ENCODE results near the gene USP21.

The USP21 gene

GRCh38 chr1:161145832-161146231, 13.5 kb upstream of the USP21 start:
- no peak for TF ChIP-seq CREB1 (IDR thresholded peaks at IDR 0.05; ENCODE audit: low read depth)
- TF ChIP-seq TAF1 (IDR thresholded peaks at IDR 0.05; ENCODE audit: low read depth), result no peak
- no peak for TF ChIP-seq CEBPB (IDR thresholded peaks at IDR 0.05)
- no peak for TF ChIP-seq EP300 (IDR thresholded peaks at IDR 0.05; ENCODE audit: borderline replicate concordance)
- TF ChIP-seq, protein P1, sequence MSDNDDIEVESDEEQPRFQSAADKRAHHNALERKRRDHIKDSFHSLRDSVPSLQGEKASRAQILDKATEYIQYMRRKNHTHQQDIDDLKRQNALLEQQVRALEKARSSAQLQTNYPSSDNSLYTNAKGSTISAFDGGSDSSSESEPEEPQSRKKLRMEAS (IDR thresholded peaks at IDR 0.05), result no peak
- TF ChIP-seq TEAD4 (IDR thresholded peaks at IDR 0.05), result no peak
- no peak for TF ChIP-seq YY1 (IDR thresholded peaks at IDR 0.05; ENCODE audit: low read depth)
- no peak for TF ChIP-seq USF1 (IDR thresholded peaks at IDR 0.05)
- no peak for TF ChIP-seq REST (IDR thresholded peaks at IDR 0.05; ENCODE audit: low read depth)
- no peak for TF ChIP-seq FOXM1 (IDR thresholded peaks at IDR 0.05; ENCODE audit: borderline replicate concordance, low read depth)
- TF ChIP-seq RAD21 (IDR thresholded peaks at IDR 0.05; ENCODE audit: low read depth), result no peak
- no peak for TF ChIP-seq EGR1 (IDR thresholded peaks at IDR 0.05)
- no peak for TF ChIP-seq NFIC (IDR thresholded peaks at IDR 0.05)
- no peak for TF ChIP-seq ZBTB7A (IDR thresholded peaks at IDR 0.05; ENCODE audit: low read depth)

- TF ChIP-seq NFIC (IDR thresholded peaks at IDR 0.05), result no peak
Measured at GRCh38 chr1:161153176-161153575, 6.1 kb upstream of the USP21 start.

DNA sequence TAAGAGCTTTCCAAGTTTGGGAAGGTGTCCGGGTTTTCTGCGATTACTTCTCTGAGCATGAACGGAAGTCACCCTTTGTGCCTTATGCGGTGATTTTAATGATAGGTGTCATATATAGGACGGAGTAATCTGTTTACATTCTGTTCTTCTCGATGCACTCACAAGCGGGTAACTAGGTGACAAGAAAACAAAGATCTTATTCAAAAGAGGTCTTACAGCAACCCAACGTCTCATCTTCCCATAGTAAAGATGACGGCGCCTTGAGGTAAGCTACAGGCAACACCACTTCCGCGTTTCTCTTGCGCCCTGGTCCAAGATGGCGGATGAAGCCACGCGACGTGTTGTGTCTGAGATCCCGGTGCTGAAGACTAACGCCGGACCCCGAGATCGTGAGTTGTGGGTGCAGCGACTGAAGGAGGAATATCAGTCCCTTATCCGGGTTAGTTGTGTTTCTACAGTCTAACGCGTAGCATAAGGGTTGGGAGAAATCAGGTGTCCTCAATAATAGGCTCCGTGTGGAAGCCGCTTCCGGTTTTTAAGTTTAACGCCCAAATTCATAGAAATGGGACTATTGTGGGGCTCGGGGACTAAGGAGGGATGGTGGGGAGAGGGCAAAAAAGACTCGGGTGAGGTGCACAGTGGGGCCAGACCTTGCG, 5.5 kb upstream of the USP21 start, which contains the start of gene UFC1:
Gene UFC1, plus strand, starts transcription at position 297 of the 656 bp plus-strand sequence. Its CDS starts 20 bp downstream, at position 317.
- no peak for TF ChIP-seq FOXM1 (IDR thresholded peaks at IDR 0.05; ENCODE audit: borderline replicate concordance, low read depth)
- no peak; the same call in 1 of the 2 replicates for TF ChIP-seq TEAD4 (IDR thresholded peaks at IDR 0.05)
- TF ChIP-seq NFIC (IDR thresholded peaks at IDR 0.05), result no peak; the same call in 1 of the 2 replicates
- peak; percentile 100 for TF ChIP-seq YY1 (IDR thresholded peaks at IDR 0.05; ENCODE audit: low read depth)
- TF ChIP-seq EP300 (IDR thresholded peaks at IDR 0.05; ENCODE audit: borderline replicate concordance), result no peak
- peak; percentile 82 for TF ChIP-seq EGR1 (IDR thresholded peaks at IDR 0.05)
- peak; percentile 53; the same call in 1 of the 2 replicates for TF ChIP-seq TCF12 (IDR thresholded peaks at IDR 0.05; ENCODE audit: low read depth)
- TF ChIP-seq CREB1 (IDR thresholded peaks at IDR 0.05; ENCODE audit: low read depth), result 0 out of 2 replicates have a peak, but pooled peaks have one; percentile 43
- TF ChIP-seq USF1 (IDR thresholded peaks at IDR 0.05), result 0 out of 2 replicates have a peak, but pooled peaks have one; percentile 7
- no peak for TF ChIP-seq CEBPB (IDR thresholded peaks at IDR 0.05)
- TF ChIP-seq, protein P1 (IDR thresholded peaks at IDR 0.05), result peak; percentile 93
- TF ChIP-seq ZBTB7A (IDR thresholded peaks at IDR 0.05; ENCODE audit: low read depth), result no peak
- peak; percentile 95 for TF ChIP-seq TAF1 (IDR thresholded peaks at IDR 0.05; ENCODE audit: low read depth)
- no peak for TF ChIP-seq RAD21 (IDR thresholded peaks at IDR 0.05; ENCODE audit: low read depth)
- no peak for TF ChIP-seq REST (IDR thresholded peaks at IDR 0.05; ENCODE audit: low read depth)

DNA sequence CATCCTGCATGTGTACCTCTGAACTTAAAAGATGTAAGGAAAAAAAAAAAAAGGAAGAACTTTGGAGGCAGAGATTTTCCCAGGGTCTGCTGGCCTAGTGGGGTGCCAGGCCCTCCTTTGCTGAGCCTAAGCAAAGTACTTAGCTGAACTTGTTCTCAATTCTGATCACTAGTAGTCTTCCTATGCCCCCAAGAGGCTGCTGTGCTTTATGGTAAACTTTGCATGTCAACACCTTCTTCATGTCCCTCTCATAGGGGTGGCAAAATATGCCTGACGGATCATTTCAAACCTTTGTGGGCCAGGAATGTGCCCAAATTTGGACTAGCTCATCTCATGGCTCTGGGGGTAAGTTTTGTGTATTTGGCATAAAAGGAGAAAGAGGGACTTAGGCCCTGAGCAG, 1.4 kb upstream of the USP21 start:
- TF ChIP-seq USF1 (IDR thresholded peaks at IDR 0.05) (no peak), CEBPB (IDR thresholded peaks at IDR 0.05) (no peak), YY1 (IDR thresholded peaks at IDR 0.05; ENCODE audit: low read depth) (no peak), ZBTB7A (IDR thresholded peaks at IDR 0.05; ENCODE audit: low read depth) (no peak), NFIC (IDR thresholded peaks at IDR 0.05) (no peak), TCF12 (IDR thresholded peaks at IDR 0.05; ENCODE audit: low read depth) (no peak), TAF1 (IDR thresholded peaks at IDR 0.05; ENCODE audit: low read depth) (no peak), RAD21 (IDR thresholded peaks at IDR 0.05; ENCODE audit: low read depth) (no peak), CREB1 (IDR thresholded peaks at IDR 0.05; ENCODE audit: low read depth) (no peak)
- TF ChIP-seq, protein P1 (IDR thresholded peaks at IDR 0.05), result no peak

DNA sequence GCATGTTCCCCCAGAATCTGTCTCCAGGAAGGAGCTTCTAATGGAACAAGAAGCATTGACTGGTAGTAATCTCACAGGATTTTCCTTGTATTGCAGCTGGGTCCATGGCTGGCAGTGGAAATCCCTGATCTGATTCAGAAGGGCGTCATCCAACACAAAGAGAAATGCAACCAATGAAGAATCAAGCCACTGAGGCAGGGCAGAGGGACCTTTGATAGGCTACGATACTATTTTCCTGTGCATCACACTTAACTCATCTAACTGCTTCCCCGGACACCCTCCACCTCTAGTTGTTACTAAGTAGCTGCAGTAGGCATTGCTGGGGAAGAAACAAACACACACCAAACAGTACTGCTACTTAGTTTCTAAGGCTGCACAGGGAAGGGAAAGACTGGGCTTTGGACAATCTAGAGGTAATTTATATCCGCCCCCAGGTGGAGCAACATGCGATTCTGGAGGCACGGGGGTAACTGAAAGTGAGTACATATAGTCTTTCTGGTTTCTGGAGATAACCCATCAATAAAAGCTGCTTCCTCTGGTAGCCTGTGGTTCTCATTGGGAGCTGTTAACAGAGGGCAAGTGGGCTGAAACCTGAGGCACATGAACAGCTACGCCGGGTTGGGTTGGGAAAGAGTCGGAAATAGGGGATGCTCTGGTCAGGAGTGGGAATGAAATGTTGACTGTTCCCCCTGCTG, 837 bp upstream of the USP21 start:
- TF ChIP-seq ZBTB7A (IDR thresholded peaks at IDR 0.05; ENCODE audit: low read depth), result no peak
- no peak for TF ChIP-seq TCF12 (IDR thresholded peaks at IDR 0.05; ENCODE audit: low read depth)
- TF ChIP-seq USF1 (IDR thresholded peaks at IDR 0.05), result no peak
- no peak for TF ChIP-seq CREB1 (IDR thresholded peaks at IDR 0.05; ENCODE audit: low read depth)
- TF ChIP-seq TAF1 (IDR thresholded peaks at IDR 0.05; ENCODE audit: low read depth), result no peak
- TF ChIP-seq NFIC (IDR thresholded peaks at IDR 0.05), result no peak
- no peak for TF ChIP-seq FOXM1 (IDR thresholded peaks at IDR 0.05; ENCODE audit: borderline replicate concordance, low read depth)
- TF ChIP-seq REST (IDR thresholded peaks at IDR 0.05; ENCODE audit: low read depth), result no peak
- no peak for TF ChIP-seq RAD21 (IDR thresholded peaks at IDR 0.05; ENCODE audit: low read depth)
- TF ChIP-seq EP300 (IDR thresholded peaks at IDR 0.05; ENCODE audit: borderline replicate concordance), result no peak
- no peak for TF ChIP-seq CEBPB (IDR thresholded peaks at IDR 0.05)
- TF ChIP-seq, protein P1 (IDR thresholded peaks at IDR 0.05), result no peak
- TF ChIP-seq TEAD4 (IDR thresholded peaks at IDR 0.05), result no peak
- TF ChIP-seq YY1 (IDR thresholded peaks at IDR 0.05; ENCODE audit: low read depth), result no peak
- TF ChIP-seq EGR1 (IDR thresholded peaks at IDR 0.05), result no peak

All from Ishikawa (cell line).